ENCODE results near the gene ALDOB.

GRCh38 chr9:101403516-101404285 lies 31.9 kb downstream of the ALDOB start:
- TF ChIP-seq CTCF (IDR thresholded peaks at IDR 0.05) (no peak), POLR2AphosphoS5 (IDR thresholded peaks at IDR 0.05; ENCODE audit: low read depth, low read length) (no peak), SIN3A (IDR thresholded peaks at IDR 0.05; ENCODE audit: borderline replicate concordance, insufficient read depth, low read depth, low read length) (no peak)

All from Panc1 (cell line).